ENCODE results near the gene GLDC. TPM values are rescaled to one million over a fixed set of nuclear protein-coding genes. Genes with fewer than 3 reads are reported as not detected.

GLDC gene
- total RNA-seq, 1 experiment from 2014 or later: 1.5 TPM

DNA sequence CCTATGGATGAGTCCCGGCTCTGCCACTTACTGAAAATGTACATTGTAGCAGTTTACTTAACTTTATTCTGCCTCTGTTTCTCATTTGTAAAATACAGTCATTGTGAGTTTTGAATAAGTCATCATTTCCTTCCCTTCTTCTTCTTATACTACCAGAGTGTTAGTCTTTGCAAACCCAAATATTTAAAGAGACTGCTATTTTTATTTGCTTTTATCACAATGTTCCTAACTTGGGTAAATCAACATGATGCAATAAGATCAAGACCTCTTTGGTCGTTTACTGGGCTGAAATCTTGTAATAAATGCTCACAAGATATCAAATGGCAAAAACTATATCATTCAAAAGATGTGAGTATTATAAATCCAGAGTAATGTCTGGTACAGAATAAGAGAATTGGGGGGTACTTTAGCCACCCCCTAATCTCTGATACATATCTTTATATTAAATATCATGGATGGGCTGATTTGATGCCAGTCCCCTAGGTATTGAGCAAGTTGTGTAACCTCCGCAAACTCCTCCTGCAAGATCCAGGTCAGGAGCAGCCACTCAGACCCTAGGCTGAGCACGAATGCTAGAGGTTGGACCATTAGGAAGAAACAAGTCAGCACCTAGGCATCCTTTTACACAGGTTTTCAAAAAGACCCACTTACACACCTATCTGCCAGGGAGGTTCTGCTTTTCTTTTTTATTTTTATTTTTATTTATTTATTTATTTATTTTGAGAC, 13.3 kb upstream of the GLDC start:
- ChIA-PET CTCF (no interaction called here), POLR2A (ENCODE audit: unreplicated experiment) (no interaction called here)
- no TSS peak for BruUV-seq (replicated peaks)
- H3K36me3 ChIP-seq (ENCODE audit: low read depth): no peaks in the 10 kb centered on the region
- no peak overlapping the region for H3K4me3 ChIP-seq
- TF ChIP-seq EZH2 (IDR thresholded peaks at IDR 0.05; ENCODE audit: low read depth): no peak
- TF ChIP-seq CTCF (conservative IDR thresholded peaks at IDR 0.05): no peak
- no peak for DNase-seq
- H3F3A ChIP-seq (ENCODE audit: insufficient read depth, low read depth): no peaks in the 10 kb centered on the region
- H3K79me2 ChIP-seq (ENCODE audit: low read depth): no peaks in the 10 kb centered on the region
- H3K9me3 ChIP-seq (ENCODE audit: insufficient read depth, low read depth): no peaks in the 10 kb centered on the region
- no peaks in the 10 kb centered on the region for H3K9me2 ChIP-seq (ENCODE audit: insufficient read depth)
- no peak overlapping the region for H3K4me2 ChIP-seq
- H3K4me1 ChIP-seq (replicated peaks; ENCODE audit: insufficient read depth): no peaks in the 10 kb centered on the region
- no peaks in the 10 kb centered on the region for H4K20me1 ChIP-seq (ENCODE audit: insufficient read depth)
- H3K27me3 ChIP-seq (ENCODE audit: insufficient read depth, low read depth): no peaks in the 10 kb centered on the region
- H2AFZ ChIP-seq: no peak overlapping the region
- H3K27ac ChIP-seq: no peak overlapping the region
- intact Hi-C loops (cut with micrococcal nuclease; ENCODE audit: unreplicated experiment): no loop called here

DNA sequence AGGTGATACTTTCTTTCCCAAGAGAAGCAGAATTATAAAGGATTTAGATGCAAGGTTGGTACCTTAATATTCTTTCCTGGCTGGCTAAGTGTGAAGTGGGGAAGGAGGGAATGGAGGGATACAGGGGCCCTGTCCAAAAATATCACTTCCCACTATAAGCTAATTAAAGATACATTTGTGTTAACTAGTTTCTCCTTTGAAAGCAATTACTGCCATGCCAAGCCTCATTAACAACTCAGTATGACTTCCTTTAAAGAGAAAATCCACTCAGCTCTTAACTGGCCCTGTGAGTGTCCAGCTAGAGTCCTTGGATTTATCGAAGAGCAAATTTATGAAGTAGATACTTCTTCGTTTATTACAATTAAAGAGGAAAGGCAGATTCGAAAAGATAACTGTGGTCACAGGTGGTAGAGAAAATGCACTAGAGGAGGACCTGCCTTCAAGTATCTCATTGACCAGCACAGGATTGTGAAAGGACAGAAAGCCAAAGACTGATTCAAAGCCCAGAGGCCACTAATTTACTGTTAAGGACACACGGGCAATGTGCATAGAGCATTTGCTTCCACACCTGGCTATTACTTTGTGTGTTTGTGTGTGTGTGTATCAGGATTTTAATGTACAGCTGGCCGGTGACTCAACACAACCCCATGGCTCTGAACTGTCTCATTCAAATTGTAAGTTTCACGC, 11.2 kb upstream of the GLDC start:
- TF ChIP-seq EZH2 (IDR thresholded peaks at IDR 0.05; ENCODE audit: low read depth) (no peak), CTCF (conservative IDR thresholded peaks at IDR 0.05) (no peak)
- Histone ChIP-seq H3K9me2 (ENCODE audit: insufficient read depth) (no peaks in the 10 kb centered on the region), H3K4me3 (no peak overlapping the region), H2AFZ (0 out of 2 replicates have a peak overlapping the region, but pooled peaks have one; percentile 27), H3F3A (ENCODE audit: insufficient read depth, low read depth) (no peaks in the 10 kb centered on the region), H3K27ac (no peak overlapping the region), H3K9me3 (ENCODE audit: insufficient read depth, low read depth) (no peaks in the 10 kb centered on the region), H3K4me2 (no peak overlapping the region), H4K20me1 (ENCODE audit: insufficient read depth) (no peaks in the 10 kb centered on the region), H3K4me1 (replicated peaks; ENCODE audit: insufficient read depth) (no peaks in the 10 kb centered on the region), H3K27me3 (ENCODE audit: insufficient read depth, low read depth) (no peaks in the 10 kb centered on the region), H3K79me2 (ENCODE audit: low read depth) (no peaks in the 10 kb centered on the region), H3K36me3 (ENCODE audit: low read depth) (no peaks in the 10 kb centered on the region)
- CTCF ChIA-PET: no interaction called here
- BruUV-seq (replicated peaks): no TSS peak
- intact Hi-C loops (cut with micrococcal nuclease; ENCODE audit: unreplicated experiment): no loop called here
- POLR2A ChIA-PET (ENCODE audit: unreplicated experiment): no interaction called here
- DNase-seq: no peak

DNA sequence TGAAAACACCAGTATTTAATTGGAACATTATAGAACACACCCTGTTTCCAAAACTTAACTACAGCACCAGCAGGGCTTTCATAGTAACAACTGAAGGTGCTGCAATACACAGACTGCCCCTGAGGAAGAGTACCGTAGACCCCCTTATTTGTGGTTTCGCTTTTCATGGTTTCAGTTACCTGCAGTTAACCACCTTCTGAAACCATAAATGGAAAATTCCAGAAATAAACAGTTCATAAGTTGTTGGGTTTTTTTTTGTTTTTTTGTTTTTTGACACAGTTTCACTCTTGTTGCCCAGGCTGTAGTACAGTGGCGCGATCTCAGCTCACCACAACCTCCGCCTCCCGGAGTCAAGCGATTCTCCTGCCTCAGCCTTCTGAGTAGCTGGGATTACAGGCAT, 9.5 kb upstream of the GLDC start:
- H3K27ac ChIP-seq: no peak overlapping the region
- no peak for DNase-seq
- no peaks in the 10 kb centered on the region for H3F3A ChIP-seq (ENCODE audit: insufficient read depth, low read depth)
- H3K4me3 ChIP-seq: no peak overlapping the region
- intact Hi-C loops (cut with micrococcal nuclease; ENCODE audit: unreplicated experiment): no loop called here
- H3K9me3 ChIP-seq (ENCODE audit: insufficient read depth, low read depth): no peaks in the 10 kb centered on the region
- POLR2A ChIA-PET (ENCODE audit: unreplicated experiment): no interaction called here
- no TSS peak for BruUV-seq (replicated peaks)
- no peaks in the 10 kb centered on the region for H3K4me1 ChIP-seq (replicated peaks; ENCODE audit: insufficient read depth)
- no peak for TF ChIP-seq CTCF (conservative IDR thresholded peaks at IDR 0.05)
- TF ChIP-seq EZH2 (IDR thresholded peaks at IDR 0.05; ENCODE audit: low read depth): no peak
- H3K9me2 ChIP-seq (ENCODE audit: insufficient read depth): no peaks in the 10 kb centered on the region
- H3K4me2 ChIP-seq: no peak overlapping the region
- H3K36me3 ChIP-seq (ENCODE audit: low read depth): no peaks in the 10 kb centered on the region
- no peaks in the 10 kb centered on the region for H3K27me3 ChIP-seq (ENCODE audit: insufficient read depth, low read depth)
- no peaks in the 10 kb centered on the region for H4K20me1 ChIP-seq (ENCODE audit: insufficient read depth)
- no peaks in the 10 kb centered on the region for H3K79me2 ChIP-seq (ENCODE audit: low read depth)
- no peak overlapping the region for H2AFZ ChIP-seq
- CTCF ChIA-PET: no interaction called here
